Right lobe of liver (tissue), 6 donors: Measurements from ENCODE around the gene CYP2U1. TPM values are rescaled to one million over a fixed set of nuclear protein-coding genes. Genes with fewer than 3 reads are reported as not detected.

ENCODE experiments used
- ATAC-seq, 4 donors: fragments of 200-7000 bp; cut with Tn5 transposase; one replicate each; pipeline ENCODE4 v1.9.1; 2020; ENCODE audit warnings: mild to moderate bottlenecking in 4 of 4, moderate library complexity in 4 of 4
- DNase-seq, 3 donors: peaks; one replicate each; pipeline ENCODE4 v3.0.0-alpha.2; 2020
- H3K27ac ChIP-seq, 3 donors: fragments of 200-600 bp; one replicate each; pipeline ENCODE4 v1.8.0; 2022
- H3K27me3 ChIP-seq, 2 donors: fragments of 200-600 bp; one replicate each; pipeline ENCODE4 v1.8.0; 2022
- H3K36me3 ChIP-seq, 4 donors: fragments of 200-600 bp; sonication (generic) in 1 of 4; one replicate each; pipeline versions ENCODE4 v1.5.1 to v1.8.0; 2017 to 2022; ENCODE audit warnings: control low read depth in 1 of 4
- H3K4me1 ChIP-seq, 4 donors: fragments of 200-600 bp; sonication (generic) in 1 of 4; one replicate each; pipeline versions ENCODE4 v1.5.1 to v1.8.0; 2017 to 2022; ENCODE audit warnings: control low read depth in 1 of 4
- H3K4me3 ChIP-seq, 3 donors: fragments of 200-600 bp; one replicate each; pipeline ENCODE4 v1.8.0; 2022
- H3K9me3 ChIP-seq, 4 donors: fragments of 200-600 bp; sonication (generic) in 1 of 4; one replicate each; pipeline versions ENCODE4 v1.5.1 to v1.8.0; 2017 to 2022; ENCODE audit warnings: control low read depth in 1 of 4
- POLR2A ChIP-seq: fragments of 450-650 bp; IDR thresholded peaks from one replicate; pipeline ENCODE4 v1.6.1; 2017; ENCODE audit warnings: antibody characterized with exemption, mild to moderate bottlenecking
- WGBS: methylation state at CpG from one replicate; pipeline ENCODE4 v1.1.6; 2018; ENCODE audit warnings: low coverage, low lambda C conversion rate; ENCODE audit not compliant: insufficient coverage; ENCODE audit errors: missing lambda C conversion rate; 5-methylcytosine and 5-hydroxymethylcytosine counted together
- intact Hi-C, 2 donors: fragments of 100-400 bp; cut with DNase I; formaldehyde crosslinking; loops; one replicate each; pipeline versions ENCODE4 v1.11.2 to v1.14.1; 2022
- total RNA-seq, 6 experiments: library from RNA; depleted of rRNA in 2 of 6; stranded (reverse); fragments of >200 nt in 2 of 6; fragmentation: NEBNext Ultra II Directional in 3 of 6; extraction: Animal tissue kit (Norgen Biotek cat#: 25700) in 3 of 6; gene quantifications; one replicate each; pipeline versions ENCODE4 v1.1.0 to v1.2.4, GENCODE V29; 2016 to 2023
- TF ChIP-seq, protein P1 (sequence below), 4 donors: fragments of 200-600 bp in 3 of 4; fragments of 450-650 bp in 1 of 4; IDR thresholded peaks; one replicate each; pipeline versions ENCODE4 v1.5.1 to v1.8.0; 2016 to 2022; ENCODE audit warnings: antibody characterized with exemption in 4 of 4, mild to moderate bottlenecking in 2 of 4
- donor health status: DM: no; HTN: yes; CAD: no.
- donor health status: DM: no; HTN: no; CAD: no.
- donor health status: DM: no; HTN: no; CAD: no.
- donor health status: DM: no; HTN: yes; CAD: no.
- donor health status: DM: no; HTN: yes; CAD: no.

The CYP2U1 gene
- total RNA-seq, 6 experiments from 2014 or later, result 3.2 to 7.5 (median 4.7) TPM

DNA sequence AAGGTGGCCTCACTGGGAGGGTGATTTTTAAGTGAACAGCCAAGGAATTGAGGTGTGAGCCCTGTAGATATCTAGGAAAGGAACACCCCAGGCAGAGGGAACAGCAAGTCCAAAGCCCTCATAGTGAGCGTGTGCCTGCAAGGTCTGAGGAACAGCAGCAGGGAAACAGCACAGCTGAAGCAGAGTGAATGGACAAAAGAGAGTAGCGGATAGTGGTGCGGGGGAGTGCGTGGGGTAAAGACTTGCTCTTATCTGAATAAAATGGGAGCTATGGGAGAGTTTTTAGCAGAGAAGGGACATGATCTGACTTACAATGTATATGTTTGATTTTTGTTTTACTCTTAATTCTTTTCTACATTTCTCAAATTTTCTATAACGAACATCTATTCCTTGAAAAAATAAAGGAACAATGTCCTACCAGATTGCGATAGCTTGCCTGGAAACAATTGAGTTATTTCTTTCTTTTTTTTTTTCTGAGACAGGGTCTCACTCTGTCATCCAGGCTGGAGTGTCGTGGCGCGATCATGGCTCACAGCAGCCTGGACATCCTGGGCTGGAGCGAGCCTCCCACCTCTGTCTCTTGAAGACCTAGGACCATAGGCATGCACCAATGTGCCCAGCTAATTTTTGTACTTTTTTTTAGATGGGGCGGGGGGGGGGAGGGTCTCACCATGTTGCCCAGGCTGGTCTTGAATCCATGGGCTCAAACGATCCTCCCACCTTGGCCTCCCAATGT, 38.9 kb downstream of the CYP2U1 start:
- Histone ChIP-seq H3K27me3 (no peaks in the 10 kb centered on the region), H3K9me3 (no peaks in the 10 kb centered on the region), H3K36me3 (no peaks in the 10 kb centered on the region), H3K4me1 (no peaks in the 10 kb centered on the region), H3K27ac (no peak overlapping the region), H3K4me3 (no peak overlapping the region)
- WGBS, result 84% methylated on average over 12 of the region's 12 CpGs
- intact Hi-C loops, result no loop called here
- ATAC-seq (no peak), DNase-seq (no peak)
- TF ChIP-seq POLR2A, result no peak
- TF ChIP-seq, protein P1, sequence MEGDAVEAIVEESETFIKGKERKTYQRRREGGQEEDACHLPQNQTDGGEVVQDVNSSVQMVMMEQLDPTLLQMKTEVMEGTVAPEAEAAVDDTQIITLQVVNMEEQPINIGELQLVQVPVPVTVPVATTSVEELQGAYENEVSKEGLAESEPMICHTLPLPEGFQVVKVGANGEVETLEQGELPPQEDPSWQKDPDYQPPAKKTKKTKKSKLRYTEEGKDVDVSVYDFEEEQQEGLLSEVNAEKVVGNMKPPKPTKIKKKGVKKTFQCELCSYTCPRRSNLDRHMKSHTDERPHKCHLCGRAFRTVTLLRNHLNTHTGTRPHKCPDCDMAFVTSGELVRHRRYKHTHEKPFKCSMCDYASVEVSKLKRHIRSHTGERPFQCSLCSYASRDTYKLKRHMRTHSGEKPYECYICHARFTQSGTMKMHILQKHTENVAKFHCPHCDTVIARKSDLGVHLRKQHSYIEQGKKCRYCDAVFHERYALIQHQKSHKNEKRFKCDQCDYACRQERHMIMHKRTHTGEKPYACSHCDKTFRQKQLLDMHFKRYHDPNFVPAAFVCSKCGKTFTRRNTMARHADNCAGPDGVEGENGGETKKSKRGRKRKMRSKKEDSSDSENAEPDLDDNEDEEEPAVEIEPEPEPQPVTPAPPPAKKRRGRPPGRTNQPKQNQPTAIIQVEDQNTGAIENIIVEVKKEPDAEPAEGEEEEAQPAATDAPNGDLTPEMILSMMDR (IDR thresholded peaks at IDR 0.05), result no peak

DNA sequence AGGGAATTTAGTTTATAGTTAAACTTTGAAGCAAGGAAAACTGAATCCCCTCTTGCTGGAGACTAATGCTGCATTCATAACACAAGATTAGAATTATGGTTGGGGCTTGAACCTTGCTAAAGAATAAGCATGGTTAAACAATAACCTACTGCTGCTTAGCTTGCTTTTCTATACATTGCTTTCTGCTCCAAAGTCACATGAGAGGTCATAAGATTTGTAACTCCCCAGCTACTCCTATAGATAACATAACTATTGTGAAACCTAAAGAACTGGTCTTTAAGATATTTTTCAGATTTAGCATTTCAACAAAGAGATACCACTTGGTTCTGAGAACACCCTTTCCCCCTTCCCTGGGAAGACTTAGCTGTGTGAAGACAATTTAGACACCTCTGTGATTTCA, 41.3 kb downstream of the CYP2U1 start:
- Histone ChIP-seq H3K4me3 (no peak overlapping the region), H3K27ac (no peak overlapping the region), H3K4me1 (peaks cover 0 to 11% (median 3%) of the 10 kb centered on the region in 4 donors), H3K36me3 (no peaks in the 10 kb centered on the region), H3K9me3 (no peaks in the 10 kb centered on the region), H3K27me3 (no peaks in the 10 kb centered on the region)
- DNase-seq (no peak), ATAC-seq (no peak)
- TF ChIP-seq POLR2A, result no peak
- TF ChIP-seq, protein P1 (IDR thresholded peaks at IDR 0.05), result no peak
- intact Hi-C loops, result no loop called here

DNA sequence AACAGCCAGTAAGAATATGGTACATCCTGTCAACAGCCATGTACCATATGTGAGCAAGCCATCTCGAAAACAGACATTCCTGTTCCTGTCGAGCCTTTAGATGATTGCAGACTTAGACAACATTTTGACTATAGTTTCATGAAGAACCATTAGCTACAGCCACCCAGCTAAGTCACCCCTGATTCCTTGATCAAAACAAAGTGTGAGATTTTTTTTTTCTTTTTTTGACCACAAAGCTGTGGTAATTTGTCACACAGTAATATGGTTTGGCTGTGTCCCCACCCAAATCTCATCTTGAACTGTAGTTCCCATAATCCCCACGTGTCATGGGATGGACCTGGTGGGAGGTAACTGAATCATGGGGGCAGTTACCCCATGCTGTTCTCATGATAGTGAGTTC, 43.2 kb downstream of the CYP2U1 start:
- TF ChIP-seq, protein P1 (IDR thresholded peaks at IDR 0.05), result no peak
- no peak for TF ChIP-seq POLR2A
- Histone ChIP-seq H3K4me1 (peaks cover 0 to 26% (median 7%) of the 10 kb centered on the region in 4 donors), H3K36me3 (no peaks in the 10 kb centered on the region), H3K27ac (no peak overlapping the region), H3K9me3 (no peaks in the 10 kb centered on the region), H3K27me3 (no peaks in the 10 kb centered on the region), H3K4me3 (no peak overlapping the region)
- no peak for ATAC-seq
- intact Hi-C loops, result no loop called here
- DNase-seq, result no peak
- 83% methylated on average over 3 of the region's 3 CpGs for WGBS

DNA sequence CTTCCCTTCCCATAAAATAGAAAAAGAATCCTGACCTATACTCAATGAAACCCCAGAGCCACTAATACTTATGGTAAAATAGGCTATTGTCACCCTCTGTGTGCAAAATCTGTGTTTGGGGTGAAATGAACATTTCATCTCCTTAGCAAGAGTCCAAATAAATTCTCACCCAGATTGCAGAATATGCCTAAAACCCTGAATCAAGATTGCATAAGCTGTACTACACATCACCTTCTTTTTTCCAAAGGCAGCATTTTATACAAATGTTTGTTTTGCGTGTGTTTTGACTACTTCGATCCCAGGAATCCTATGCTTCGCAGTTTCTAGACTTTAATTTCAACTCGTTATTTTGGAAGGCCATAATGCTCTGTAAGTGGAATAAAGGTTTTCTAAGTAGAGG, 46.1 kb downstream of the CYP2U1 start:
- Histone ChIP-seq H3K9me3 (no peaks in the 10 kb centered on the region), H3K36me3 (no peaks in the 10 kb centered on the region), H3K27ac (peak overlapping the region in 2 of 3 donors; percentile 66 to 83), H3K27me3 (no peaks in the 10 kb centered on the region), H3K4me1 (peaks cover 0 to 27% (median 7%) of the 10 kb centered on the region in 4 donors), H3K4me3 (peak overlapping the region in 1 of 3 donors; percentile 28)
- intact Hi-C loops, result no loop called here
- 33% methylated on average over 4 of the region's 4 CpGs for WGBS
- ATAC-seq, result peak; percentile 17 to 54 (median 50)
- DNase-seq, result no peak
- TF ChIP-seq, protein P1 (IDR thresholded peaks at IDR 0.05), result no peak
- TF ChIP-seq POLR2A, result no peak
